H1 (cell line): ENCODE data around the gene APBA2. TPM values are rescaled to one million over a fixed set of nuclear protein-coding genes. Genes with fewer than 3 reads are reported as not detected.

Experiments
- CTCF ChIA-PET: fragments of 300-600 bp; sonication (Branson Sonifier 250); formaldehyde crosslinking; loops from one replicate; lab custom pipeline; 2021; ENCODE audit not compliant: partially characterized antibody; lab: Charles Lee
- POLR2A ChIA-PET: fragments of 300-600 bp; sonication (Branson Sonifier 250); formaldehyde crosslinking; loops from one replicate; lab custom pipeline; 2021; ENCODE audit warnings: inconsistent platforms; ENCODE audit not compliant: partially characterized antibody; lab: Charles Lee
- DNase-seq, 2 experiments: peaks; one replicate each; pipeline versions ENCODE4 v3.0.0 to v3.0.0-alpha.2; 2010 to 2022; ENCODE audit warnings: low spot score in 2 of 2, low read depth in 1 of 2, mixed read lengths in 1 of 2
- FAIRE-seq: peaks from 2 replicates; lab custom pipeline; 2011; peaks lifted over from hg19 to GRCh38; lab: Jason Lieb, UNC
- H2AFZ ChIP-seq: 2 replicates; pipeline ENCODE4 v1.8.1; 2012; ENCODE audit warnings: low read length, inconsistent platforms
- H2AK5ac ChIP-seq: 2 replicates; pipeline ENCODE4 v1.6.1; 2013; ENCODE audit warnings: low read depth, low read length
- H2BK120ac ChIP-seq: replicated peaks from 2 replicates; pipeline ENCODE3; 2013; ENCODE audit warnings: low read depth, low read length, inconsistent platforms
- H2BK12ac ChIP-seq: 2 replicates; pipeline ENCODE4 v1.6.1; 2013; ENCODE audit warnings: low read depth, low read length
- H2BK15ac ChIP-seq: 2 replicates; pipeline ENCODE4 v1.6.1; 2013; ENCODE audit warnings: low read length
- H2BK20ac ChIP-seq: 2 replicates; pipeline ENCODE4 v1.6.1; 2013; ENCODE audit warnings: low read length
- H2BK5ac ChIP-seq: 2 replicates; pipeline ENCODE4 v1.6.1; 2013; ENCODE audit warnings: low read depth, low read length
- H3K14ac ChIP-seq: 2 replicates; pipeline ENCODE4 v1.6.1; 2013; ENCODE audit warnings: inconsistent platforms; ENCODE audit not compliant: insufficient read length
- H3K18ac ChIP-seq: 2 replicates; pipeline ENCODE4 v1.6.1; 2013; ENCODE audit warnings: low read length; ENCODE audit errors: extremely low read depth
- H3K23ac ChIP-seq: 2 replicates; pipeline ENCODE4 v1.6.1; 2013; ENCODE audit warnings: inconsistent platforms; ENCODE audit not compliant: insufficient read length
- H3K23me2 ChIP-seq: 2 replicates; pipeline ENCODE4 v1.6.1; 2013; ENCODE audit warnings: low read depth, low read length
- H3K27ac ChIP-seq: 2 replicates; pipeline ENCODE4 v1.6.1; 2011; ENCODE audit warnings: low read depth, low read length, inconsistent platforms
- H3K27me3 ChIP-seq, 4 experiments: replicated peaks in 1 of 4; 1 replicate in 1 of 4; 2 replicates in 3 of 4; pipeline versions ENCODE4 v1.6.1 to v1.8.1; 2011 to 2013; ENCODE audit warnings: low read length in 3 of 4, mild to moderate bottlenecking in 3 of 4, inconsistent platforms in 2 of 4, mixed read lengths in 2 of 4, moderate library complexity in 1 of 4; ENCODE audit not compliant: control insufficient read depth in 3 of 4, insufficient read depth in 3 of 4; ENCODE audit errors: extremely low read depth in 1 of 4
- H3K36me3 ChIP-seq, 4 experiments: 2 replicates each; pipeline versions ENCODE4 v1.6.1 to v1.8.1; 2011 to 2013; ENCODE audit warnings: mild to moderate bottlenecking in 4 of 4, low read length in 3 of 4, moderate library complexity in 2 of 4, control low read depth in 1 of 4, inconsistent platforms in 1 of 4; ENCODE audit not compliant: insufficient read depth in 4 of 4, control insufficient read depth in 2 of 4
- H3K4ac ChIP-seq: replicated peaks from 2 replicates; pipeline ENCODE3; 2013; ENCODE audit warnings: low read length, low read depth, mixed read lengths, inconsistent platforms; ENCODE audit not compliant: insufficient read length
- H3K4me1 ChIP-seq, 4 experiments: replicated peaks in 1 of 4; 1 replicate in 1 of 4; 2 replicates in 3 of 4; pipeline versions ENCODE4 v1.6.1 to v1.8.1; 2011 to 2013; ENCODE audit warnings: low read length in 3 of 4, inconsistent platforms in 2 of 4, mixed read lengths in 1 of 4; ENCODE audit not compliant: insufficient read depth in 4 of 4, control insufficient read depth in 3 of 4
- H3K4me2 ChIP-seq, 2 experiments: 2 replicates each; pipeline versions ENCODE4 v1.6.1 to v1.8.1; 2011 to 2013; ENCODE audit warnings: low read depth in 2 of 2, low read length in 2 of 2, control low read depth in 1 of 2, inconsistent platforms in 1 of 2, mild to moderate bottlenecking in 1 of 2; ENCODE audit not compliant: insufficient read depth in 1 of 2
- H3K4me3 ChIP-seq, 4 experiments: fragments of 200-600, 300-600 bp in 1 of 4; sonication (generic), shearing (Covaris generic), sonication (Bioruptor Twin) in 1 of 4; 2 replicates each; pipeline versions ENCODE4 v1.5.1 to v1.8.1; 2011 to 2016; ENCODE audit warnings: low read length in 4 of 4, low read depth in 3 of 4, control low read depth in 2 of 4, inconsistent platforms in 2 of 4, mild to moderate bottlenecking in 2 of 4, mixed read lengths in 1 of 4, moderate library complexity in 1 of 4; ENCODE audit not compliant: insufficient read depth in 2 of 4; ENCODE audit errors: extremely low read depth in 1 of 4
- H3K56ac ChIP-seq: replicated peaks from 2 replicates; pipeline ENCODE3; 2013; ENCODE audit warnings: low read depth, mild to moderate bottlenecking, mixed read lengths, low read length, inconsistent platforms; ENCODE audit not compliant: insufficient read length
- H3K79me1 ChIP-seq: 2 replicates; pipeline ENCODE4 v1.6.1; 2013; ENCODE audit warnings: low read depth, low read length, control low read depth
- H3K79me2 ChIP-seq, 2 experiments: 2 replicates each; pipeline versions ENCODE4 v1.6.1 to v1.8.1; 2012 to 2013; ENCODE audit warnings: low read length in 2 of 2, mild to moderate bottlenecking in 2 of 2, inconsistent platforms in 1 of 2; ENCODE audit not compliant: insufficient read depth in 2 of 2, control insufficient read depth in 1 of 2
- H3K9ac ChIP-seq, 4 experiments: replicated peaks in 1 of 4; 1 replicate in 1 of 4; 2 replicates in 3 of 4; pipeline versions ENCODE4 v1.6.1 to v1.8.1; 2011 to 2013; ENCODE audit warnings: low read depth in 3 of 4, low read length in 3 of 4, control low read depth in 2 of 4, mild to moderate bottlenecking in 2 of 4, moderate library complexity in 2 of 4, inconsistent platforms in 1 of 4; ENCODE audit errors: extremely low read depth in 1 of 4
- H3K9me3 ChIP-seq, 2 experiments: 2 replicates each; pipeline versions ENCODE4 v1.6.1 to v1.8.1; 2012 to 2013; ENCODE audit warnings: mild to moderate bottlenecking in 2 of 2, moderate library complexity in 2 of 2, control low read depth in 1 of 2, inconsistent platforms in 1 of 2, low read depth in 1 of 2, low read length in 1 of 2, mixed read lengths in 1 of 2; ENCODE audit not compliant: insufficient read depth in 2 of 2
- H4K20me1 ChIP-seq, 2 experiments: replicated peaks in 1 of 2; 2 replicates each; pipeline versions ENCODE3 to v1.8.1; 2011 to 2013; ENCODE audit warnings: inconsistent platforms in 2 of 2, low read length in 2 of 2, mild to moderate bottlenecking in 1 of 2; ENCODE audit not compliant: insufficient read depth in 2 of 2, control insufficient read depth in 1 of 2
- H4K5ac ChIP-seq: 2 replicates; pipeline ENCODE4 v1.6.1; 2013; ENCODE audit warnings: low read length, low read depth, mixed read lengths, inconsistent platforms; ENCODE audit not compliant: insufficient read length
- H4K8ac ChIP-seq: 2 replicates; pipeline ENCODE4 v1.8.0; 2013; ENCODE audit warnings: mild to moderate bottlenecking, moderate library complexity, low read length, inconsistent platforms; ENCODE audit not compliant: insufficient read depth; ENCODE audit errors: extremely low read depth
- H4K91ac ChIP-seq: replicated peaks from 2 replicates; pipeline ENCODE3; 2013; ENCODE audit warnings: low read length, mixed read lengths, inconsistent platforms; ENCODE audit not compliant: insufficient read length
- CHD2 ChIP-seq: IDR thresholded peaks from 2 replicates; pipeline ENCODE4 v1.6.1; 2012; ENCODE audit warnings: low read length, improper control_type of control experiment
- HDAC2 ChIP-seq, 2 experiments: fragments of 300-600 bp in 1 of 2; sonication (generic) in 1 of 2; IDR thresholded peaks; 2 replicates each; pipeline ENCODE4 v1.6.1; 2011 to 2012; ENCODE audit warnings: low read depth in 2 of 2, low read length in 2 of 2, mild to moderate bottlenecking in 2 of 2, moderate library complexity in 2 of 2, borderline replicate concordance in 1 of 2, inconsistent platforms in 1 of 2
- JUN ChIP-seq: IDR thresholded peaks from 2 replicates; pipeline ENCODE4 v1.6.1; 2011; ENCODE audit warnings: low read depth, mild to moderate bottlenecking, improper control_type of control experiment, low read length
- POLR2AphosphoS5 ChIP-seq: IDR thresholded peaks from 2 replicates; pipeline ENCODE4 v1.6.1; 2011; ENCODE audit warnings: low read depth, low read length
- SAP30 ChIP-seq: fragments of 300-600 bp; sonication (generic); IDR thresholded peaks from 2 replicates; pipeline ENCODE4 v1.7.1; 2012; ENCODE audit warnings: low read length, moderate library complexity, mild to moderate bottlenecking, inconsistent platforms; ENCODE audit not compliant: insufficient read depth, insufficient replicate concordance
- WGBS, 2 experiments: shearing (Covaris generic) in 1 of 2; methylation state at CpG; one replicate each; pipeline versions ENCODE4 v1.1.6 to v1.1.7; 2013 to 2015; ENCODE audit warnings: low lambda C conversion rate in 2 of 2, mixed read lengths in 2 of 2, inconsistent platforms in 1 of 2, low coverage in 1 of 2, missing lambda C conversion rate in 1 of 2; ENCODE audit not compliant: insufficient replicate concordance in 2 of 2, insufficient coverage in 1 of 2, insufficient read length in 1 of 2; ENCODE audit errors: extremely low coverage in 1 of 2, missing lambda C conversion rate in 1 of 2; 5-methylcytosine and 5-hydroxymethylcytosine counted together
- polyA plus RNA-seq, 7 experiments: library from polyadenylated mRNA; depleted of rRNA in 3 of 7; stranded (reverse) in 5 of 7; unstranded in 2 of 7; fragments of >200 nt in 5 of 7; fragments of 200-250 nt in 2 of 7; gene quantifications; 1 replicate in 5 of 7; 2 replicates in 1 of 7; 4 replicates in 1 of 7; pipeline versions ENCODE4 v1.2.1 to v1.2.3, GENCODE V29; 2011 to 2013; ENCODE audit warnings: missing spikeins in 2 of 7, mixed read lengths in 2 of 7
- total RNA-seq: library from RNA; stranded (reverse); fragmentation: NEBNext Ultra II Directional; extraction: Animal tissue kit (Norgen Biotek cat#: 25700); gene quantifications from 2 replicates; pipeline ENCODE4 v1.2.1, GENCODE V29; 2021
- TF ChIP-seq, protein P1 (sequence below), 3 experiments: IDR thresholded peaks; 1 replicate in 2 of 3; 2 replicates in 1 of 3; pipeline versions ENCODE4 v1.5.1 to v1.6.1; 2011; ENCODE audit warnings: low read length in 3 of 3, mild to moderate bottlenecking in 3 of 3, inconsistent platforms in 2 of 3, low read depth in 1 of 3, moderate library complexity in 1 of 3; ENCODE audit not compliant: insufficient read depth in 1 of 3; ENCODE audit errors: control extremely low read depth in 1 of 3
- TF ChIP-seq, protein P2 (sequence below): IDR thresholded peaks from 2 replicates; pipeline ENCODE4 v1.6.1; 2012; ENCODE audit warnings: inconsistent platforms
- TF ChIP-seq, protein P3 (sequence below): IDR thresholded peaks from 2 replicates; pipeline ENCODE4 v1.6.1; 2011; ENCODE audit warnings: low read depth, mild to moderate bottlenecking, low read length; ENCODE audit not compliant: insufficient read depth

The APBA2 gene
- total and polyA plus RNA-seq, 2 of the 8 experiments (the other 6 are each of a cell fraction or from before 2014, with no cell fraction given) = 15.5 to 19.0 TPM

DNA sequence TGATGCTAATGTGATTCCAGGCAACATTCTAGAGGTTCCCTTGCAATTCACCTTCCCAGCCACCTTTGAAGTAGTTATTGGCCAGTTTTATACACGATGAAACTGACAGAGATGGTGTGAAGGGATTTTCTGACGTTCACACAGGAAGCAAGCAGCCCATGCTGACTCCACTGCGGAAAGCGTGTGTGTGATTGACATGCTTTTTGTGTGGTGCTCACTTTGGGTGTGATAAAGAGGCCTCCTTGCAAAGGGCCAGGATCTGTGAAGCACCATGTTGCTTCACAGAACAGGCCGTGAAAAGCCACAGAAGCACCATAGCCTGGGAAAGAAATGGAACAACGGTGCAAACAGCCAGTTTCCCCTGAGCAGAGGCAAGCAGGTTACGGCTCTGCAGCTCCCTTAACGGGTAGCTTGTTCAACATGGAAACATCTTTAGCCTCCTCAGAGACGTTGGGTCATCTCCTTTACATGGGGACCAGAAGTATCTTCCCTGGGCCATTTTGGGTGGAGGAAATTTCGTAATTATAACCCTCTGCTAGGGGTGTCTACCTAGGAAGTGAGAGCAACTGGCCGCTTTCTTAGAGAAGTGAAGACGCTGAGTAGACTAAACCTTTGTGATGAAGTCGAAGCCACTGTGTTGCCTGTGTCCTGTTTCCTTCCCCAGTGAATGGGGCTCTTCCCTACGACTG is 108.5 kb downstream of the APBA2 start:
- Histone ChIP-seq H3K14ac (no peak overlapping the region), H3K27ac (no peak overlapping the region), H4K20me1 (peaks cover 0 to 3% of the 10 kb centered on the region in 2 experiments), H3K79me2 (no peaks in the 10 kb centered on the region), H2BK120ac (no peak overlapping the region), H2BK15ac (no peak overlapping the region), H3K23ac (no peak overlapping the region), H3K4ac (no peak overlapping the region), H2BK12ac (peak overlapping the region; percentile 71; the same call in 1 of the 2 replicates), H3K27me3 (no peaks in the 10 kb centered on the region), H3K18ac (no peak overlapping the region), H3K56ac (no peak overlapping the region), H2AK5ac (no peak overlapping the region; the same call in 1 of the 2 replicates), H3K4me1 (peaks cover 0 to 11% (median 6%) of the 10 kb centered on the region in 4 experiments; a peak in 5 of 7 replicates), H2AFZ (no peak overlapping the region), H3K9me3 (no peaks in the 10 kb centered on the region; a peak in 1 of 4 replicates), H3K9ac (no peak overlapping the region), H2BK20ac (0 out of 2 replicates have a peak overlapping the region, but pooled peaks have one; percentile 41), H4K8ac (no peak overlapping the region), H3K4me3 (no peak overlapping the region), H4K5ac (no peak overlapping the region), H3K23me2 (no peaks in the 10 kb centered on the region), H2BK5ac (no peak overlapping the region), H4K91ac (no peak overlapping the region), H3K4me2 (no peak overlapping the region), H3K36me3 (no peaks in the 10 kb centered on the region), H3K79me1 (no peaks in the 10 kb centered on the region)
- WGBS, 2 experiments = 91% methylated on average over 14 of the region's 14 CpGs; no CpG with 5 or more reads in 1 of the 2 experiments
- DNase-seq (no peak), FAIRE-seq (no peak)
- ChIA-PET POLR2A (interaction anchor here (1.8 kb wide), 1 partner anchor 122 kb away, joined by 6 read pairs; no protein-coding TSS in a partner anchor), CTCF (interaction anchor here (1.7 to 9.4 kb wide), 5 partner anchors 10 to 96 kb away, joined by 4 to 88 read pairs (median 8); no protein-coding TSS in a partner anchor)
- TF ChIP-seq POLR2AphosphoS5 (no peak), SAP30 (no peak), JUN (no peak), CHD2 (no peak), HDAC2 (IDR thresholded peaks at IDR 0.05; ENCODE audit: borderline replicate concordance in 1 of 2, low read depth in 2 of 2, low read length in 2 of 2) (no peak)
- TF ChIP-seq, protein P1, sequence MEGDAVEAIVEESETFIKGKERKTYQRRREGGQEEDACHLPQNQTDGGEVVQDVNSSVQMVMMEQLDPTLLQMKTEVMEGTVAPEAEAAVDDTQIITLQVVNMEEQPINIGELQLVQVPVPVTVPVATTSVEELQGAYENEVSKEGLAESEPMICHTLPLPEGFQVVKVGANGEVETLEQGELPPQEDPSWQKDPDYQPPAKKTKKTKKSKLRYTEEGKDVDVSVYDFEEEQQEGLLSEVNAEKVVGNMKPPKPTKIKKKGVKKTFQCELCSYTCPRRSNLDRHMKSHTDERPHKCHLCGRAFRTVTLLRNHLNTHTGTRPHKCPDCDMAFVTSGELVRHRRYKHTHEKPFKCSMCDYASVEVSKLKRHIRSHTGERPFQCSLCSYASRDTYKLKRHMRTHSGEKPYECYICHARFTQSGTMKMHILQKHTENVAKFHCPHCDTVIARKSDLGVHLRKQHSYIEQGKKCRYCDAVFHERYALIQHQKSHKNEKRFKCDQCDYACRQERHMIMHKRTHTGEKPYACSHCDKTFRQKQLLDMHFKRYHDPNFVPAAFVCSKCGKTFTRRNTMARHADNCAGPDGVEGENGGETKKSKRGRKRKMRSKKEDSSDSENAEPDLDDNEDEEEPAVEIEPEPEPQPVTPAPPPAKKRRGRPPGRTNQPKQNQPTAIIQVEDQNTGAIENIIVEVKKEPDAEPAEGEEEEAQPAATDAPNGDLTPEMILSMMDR (IDR thresholded peaks at IDR 0.05; ENCODE audit: control extremely low read depth in 1 of 3, insufficient read depth in 1 of 3, low read depth in 1 of 3, low read length in 3 of 3) = no peak
- TF ChIP-seq, protein P2, sequence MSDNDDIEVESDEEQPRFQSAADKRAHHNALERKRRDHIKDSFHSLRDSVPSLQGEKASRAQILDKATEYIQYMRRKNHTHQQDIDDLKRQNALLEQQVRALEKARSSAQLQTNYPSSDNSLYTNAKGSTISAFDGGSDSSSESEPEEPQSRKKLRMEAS = no peak
- TF ChIP-seq, protein P3, sequence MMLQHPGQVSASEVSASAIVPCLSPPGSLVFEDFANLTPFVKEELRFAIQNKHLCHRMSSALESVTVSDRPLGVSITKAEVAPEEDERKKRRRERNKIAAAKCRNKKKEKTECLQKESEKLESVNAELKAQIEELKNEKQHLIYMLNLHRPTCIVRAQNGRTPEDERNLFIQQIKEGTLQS = no peak
